ENCODE data around the gene ADRA2C.

ADRA2C gene

DNA sequence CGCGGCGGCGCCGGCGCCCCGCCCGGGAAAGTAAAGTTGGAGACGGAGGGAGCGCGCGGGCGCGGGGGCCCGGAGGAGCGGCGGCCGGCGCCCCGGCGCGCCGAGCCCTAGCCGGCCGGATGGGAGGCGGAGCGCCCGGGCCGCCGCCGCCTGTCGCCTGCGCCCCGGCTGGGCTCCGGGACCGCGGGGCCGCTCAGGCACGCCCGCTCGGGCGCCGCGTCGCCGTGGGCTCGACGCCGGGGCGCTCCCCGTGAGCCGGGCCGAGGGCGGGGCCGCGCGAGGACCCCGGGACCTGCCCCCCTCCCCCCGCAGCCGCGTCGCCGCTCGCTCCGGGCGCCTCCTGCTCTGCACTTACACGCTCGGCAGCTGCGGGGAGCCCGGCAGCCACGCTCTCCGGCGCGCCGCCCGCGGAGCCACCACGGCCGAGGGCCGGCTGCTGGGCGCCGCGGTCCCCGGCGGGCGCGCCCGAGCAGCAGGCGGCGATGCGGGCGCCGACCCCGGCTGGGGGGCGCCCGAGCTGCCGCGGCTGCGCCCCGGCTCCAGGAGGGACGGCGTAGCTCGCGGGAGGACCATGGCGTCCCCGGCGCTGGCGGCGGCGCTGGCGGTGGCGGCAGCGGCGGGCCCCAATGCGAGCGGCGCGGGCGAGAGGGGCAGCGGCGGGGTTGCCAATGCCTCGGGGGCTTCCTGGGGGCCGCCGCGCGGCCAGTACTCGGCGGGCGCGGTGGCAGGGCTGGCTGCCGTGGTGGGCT is at the start of gene ADRA2C:
Gene ADRA2C, plus strand, starts transcription at position 350 of the 749 bp plus-strand sequence. Its CDS starts 222 bp downstream, at position 572.
- no peak for DNase-seq

- no peak for DNase-seq
These were observed 49.5 kb upstream of the ADRA2C start for GRCh38 chr4:3716631-3717235.

- no peak for DNase-seq
These were observed 48.9 kb upstream of the ADRA2C start for GRCh38 chr4:3717241-3717640.

DNA sequence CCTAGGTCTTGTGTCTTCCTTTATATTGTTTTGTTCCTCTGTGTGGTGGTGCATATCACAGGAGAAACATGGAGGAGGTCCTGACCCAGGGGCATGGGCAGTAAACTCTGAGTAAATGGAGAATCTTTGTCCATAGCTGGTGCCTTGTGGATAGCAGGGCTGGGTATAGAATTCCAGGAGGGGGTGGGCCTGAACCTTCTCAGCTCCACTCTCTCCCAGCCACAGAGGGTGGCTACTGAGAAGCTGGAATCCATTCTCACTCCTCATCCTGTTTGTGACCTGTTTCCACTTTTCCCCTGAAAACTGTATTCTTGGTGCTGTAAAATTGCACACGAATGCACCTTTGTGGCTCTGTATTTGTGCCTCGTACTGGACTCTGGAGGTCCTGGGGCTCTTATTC is 47.7 kb upstream of the ADRA2C start:
- DNase-seq, result no peak

DNA sequence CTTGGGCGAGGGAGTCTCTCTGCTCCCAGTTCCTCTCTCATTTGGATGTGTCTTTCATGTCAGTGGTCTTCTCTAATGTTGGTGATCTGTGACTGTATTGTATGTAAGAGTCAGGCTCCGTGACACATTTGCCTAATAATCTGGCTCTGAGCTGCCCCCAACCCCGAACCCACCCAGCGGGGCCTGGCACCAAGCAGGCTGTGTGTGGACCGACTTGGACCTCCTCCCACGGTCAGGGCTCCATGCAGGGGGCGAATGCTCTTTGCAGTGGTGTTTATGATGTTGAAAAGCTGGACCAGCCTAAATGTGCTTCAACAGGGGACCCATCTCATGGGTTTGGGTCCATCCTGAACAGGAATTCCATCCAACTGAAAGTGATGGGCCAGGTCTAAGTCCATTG is 47.0 kb upstream of the ADRA2C start:
- no peak for DNase-seq

DNA sequence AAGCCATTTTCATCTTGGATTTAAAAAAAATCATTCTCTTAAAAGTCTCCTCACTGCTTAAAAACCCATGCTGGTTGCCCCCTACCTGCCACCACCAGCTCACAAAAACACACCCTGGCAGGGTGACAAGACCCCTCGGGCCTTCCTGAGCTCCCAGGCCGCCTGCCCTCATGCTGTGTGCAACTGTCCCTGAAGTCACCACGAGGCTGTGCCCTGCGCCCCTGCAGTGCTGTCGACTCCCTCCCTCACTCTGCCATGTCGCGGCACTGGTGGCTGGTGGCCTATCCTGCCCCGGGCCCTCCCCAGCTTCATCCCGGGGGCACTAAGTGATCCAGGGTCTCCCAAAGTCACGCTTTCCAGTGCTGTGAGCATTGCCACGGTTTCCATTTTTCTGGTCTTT is 46.3 kb upstream of the ADRA2C start:
- DNase-seq, result no peak

GRCh38 chr4:3720466-3720865 is 45.7 kb upstream of the ADRA2C start:
- no peak for DNase-seq

DNA sequence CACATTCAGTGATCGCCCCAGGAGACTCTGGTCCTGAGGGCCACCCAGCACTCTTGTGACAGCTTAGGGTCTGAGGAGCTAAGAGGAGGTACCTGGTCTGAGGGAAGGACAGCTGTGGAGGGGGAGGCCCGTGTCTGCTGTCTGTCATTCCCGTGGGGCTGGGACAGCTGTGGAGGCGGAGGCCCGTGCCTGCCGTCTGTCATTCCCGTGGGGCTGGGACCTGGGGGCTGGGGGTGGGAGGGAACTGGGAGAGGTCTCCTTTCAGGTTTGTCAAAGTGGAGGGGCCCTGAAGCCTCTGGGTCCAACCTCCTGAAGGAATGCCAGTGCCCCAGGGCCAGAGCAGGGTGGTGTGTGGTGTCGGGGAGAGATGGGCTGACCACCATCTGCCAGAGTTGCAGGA is 45.0 kb upstream of the ADRA2C start:
- DNase-seq, result no peak

GRCh38 chr4:3721627-3722026 is 44.6 kb upstream of the ADRA2C start:
- no peak for DNase-seq

DNA sequence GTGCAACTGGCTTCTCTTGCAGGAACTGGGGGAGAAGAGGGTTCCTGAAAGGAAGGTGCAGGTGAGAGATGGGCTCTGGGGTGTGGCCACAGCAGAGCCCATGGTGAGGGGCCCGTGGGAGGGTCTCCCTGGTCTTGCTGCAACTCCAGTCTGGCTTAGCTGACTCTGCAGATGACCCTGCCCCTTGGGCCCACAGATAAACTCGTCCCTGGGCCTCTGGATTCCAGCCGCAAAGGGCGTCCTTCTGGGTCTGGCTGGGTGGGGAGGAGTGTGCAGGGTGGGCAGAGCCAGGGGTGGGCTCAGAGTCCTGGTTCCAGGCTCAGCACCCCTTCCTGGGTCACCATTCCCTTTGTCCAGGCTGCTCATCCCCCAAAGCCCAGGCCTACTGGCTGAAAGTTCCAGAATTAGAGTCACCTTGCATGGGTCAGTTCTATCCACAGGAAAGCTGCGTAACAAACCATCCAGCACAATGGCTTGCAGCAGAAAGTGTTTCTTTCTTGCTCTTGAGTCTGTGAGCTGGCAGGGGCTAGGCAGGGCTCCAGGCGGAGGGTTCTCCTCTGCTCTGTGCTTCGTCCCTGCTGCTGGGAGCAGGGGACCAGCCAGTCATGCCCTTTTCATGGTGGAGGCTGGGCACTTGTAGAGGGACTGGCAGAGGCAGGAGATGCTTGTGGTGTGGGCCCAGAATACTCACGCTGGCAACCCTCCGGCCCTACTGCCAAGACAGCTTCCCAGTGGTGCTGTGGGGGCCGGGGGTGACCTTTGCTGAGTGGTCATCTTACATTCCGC is 43.5 kb upstream of the ADRA2C start:
- DNase-seq, result no peak

- no peak for DNase-seq
These were observed 42.9 kb upstream of the ADRA2C start for GRCh38 chr4:3723232-3723642.

GRCh38 chr4:3724319-3725231 is 41.6 kb upstream of the ADRA2C start:
- DNase-seq, result no peak

DNA sequence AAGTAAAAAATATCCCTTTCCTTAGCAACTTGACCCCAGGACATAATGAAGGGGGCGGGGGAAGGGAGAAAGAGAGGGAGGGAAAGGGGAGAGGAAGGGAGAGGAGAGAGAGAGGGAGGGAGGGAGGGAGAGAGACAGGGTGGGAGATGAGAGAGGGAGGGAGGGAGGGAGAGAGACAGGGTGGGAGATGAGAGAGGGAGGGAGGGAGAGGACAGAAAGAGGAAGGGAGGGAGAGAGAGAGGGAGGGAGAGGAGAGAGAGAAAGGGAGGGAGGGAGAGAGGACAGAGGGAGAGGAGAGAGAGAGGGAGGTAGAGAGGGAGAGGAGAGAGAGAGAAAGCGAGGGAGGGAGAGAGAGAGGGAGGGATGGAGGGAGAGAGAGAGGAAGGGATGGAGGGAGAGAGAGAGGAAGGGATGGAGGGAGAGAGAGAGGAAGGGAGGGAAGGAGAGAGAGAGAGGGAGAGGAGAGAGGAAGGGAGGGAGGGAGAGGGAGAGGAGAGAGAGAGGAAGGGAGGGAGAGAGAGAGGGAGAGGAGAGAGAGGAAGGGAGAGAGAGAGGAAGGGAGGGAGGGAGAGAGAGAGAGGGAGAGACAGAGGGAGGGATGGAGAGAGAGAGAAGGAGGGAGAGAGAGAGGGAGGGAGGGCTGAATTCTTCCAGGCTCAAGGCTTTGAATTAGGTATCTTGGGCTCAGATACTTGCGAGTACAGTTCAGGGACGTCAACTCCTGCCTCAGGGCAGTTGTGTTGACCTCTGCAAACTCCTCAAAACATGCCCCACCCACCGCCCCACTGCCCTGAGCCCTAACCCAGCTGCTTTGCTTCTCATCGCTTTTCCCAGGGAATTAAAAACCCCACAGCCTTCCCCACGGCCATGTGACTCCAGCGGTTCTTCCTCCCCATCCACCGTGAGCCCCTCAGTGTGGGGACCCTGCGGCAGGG is 40.0 kb upstream of the ADRA2C start:
- no peak for DNase-seq

DNA sequence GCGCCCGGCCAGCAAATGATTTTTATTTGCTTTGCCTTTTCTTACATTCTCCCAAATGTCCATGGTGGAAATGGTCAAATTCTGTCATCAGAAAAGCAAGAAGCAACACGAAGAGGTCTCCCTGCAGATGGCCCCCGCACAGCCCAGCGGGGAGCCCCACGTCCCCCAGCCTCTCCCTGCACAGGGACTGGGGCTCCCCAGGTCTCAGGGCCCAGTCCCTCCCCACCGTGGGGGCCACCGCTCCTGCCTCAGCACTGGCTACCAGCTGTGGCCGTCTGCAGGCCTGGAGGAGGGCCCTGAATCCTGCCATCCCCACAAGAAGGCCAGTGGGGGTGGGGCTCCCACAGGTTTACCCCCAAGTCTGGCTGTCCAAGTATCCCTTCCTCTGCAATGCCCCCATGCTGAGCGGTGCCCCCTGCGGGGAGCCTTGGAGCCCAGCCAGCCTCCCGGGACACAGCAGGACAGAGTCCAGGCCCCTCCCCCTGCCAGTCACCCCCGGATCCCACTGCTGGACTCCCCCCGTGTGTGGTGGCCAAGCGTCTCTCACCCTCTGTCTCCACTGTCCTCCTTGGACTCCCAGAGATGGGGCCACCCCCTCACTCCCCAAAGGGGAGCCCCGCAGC is 38.2 kb upstream of the ADRA2C start:
- no peak for DNase-seq

GRCh38 chr4:3729188-3729881 is 36.9 kb upstream of the ADRA2C start:
- DNase-seq, result no peak

DNA sequence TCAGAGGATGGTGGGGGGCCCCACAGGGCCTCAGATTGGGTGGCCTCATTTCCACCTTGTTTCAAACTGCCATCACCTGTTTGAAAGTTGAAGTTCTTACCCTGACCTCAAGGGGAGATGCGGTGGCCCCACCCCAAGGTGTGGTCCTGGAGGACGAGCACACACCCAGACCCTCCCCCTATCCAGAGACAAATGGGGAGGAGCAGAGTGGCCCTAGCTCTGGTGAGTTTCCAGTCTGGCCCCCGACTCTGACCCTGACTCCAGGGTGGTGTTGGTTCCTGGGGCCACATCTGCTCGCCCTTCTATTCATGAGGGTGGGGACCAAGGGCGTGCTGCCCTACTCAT is 36.3 kb upstream of the ADRA2C start:
- no peak for DNase-seq

DNA sequence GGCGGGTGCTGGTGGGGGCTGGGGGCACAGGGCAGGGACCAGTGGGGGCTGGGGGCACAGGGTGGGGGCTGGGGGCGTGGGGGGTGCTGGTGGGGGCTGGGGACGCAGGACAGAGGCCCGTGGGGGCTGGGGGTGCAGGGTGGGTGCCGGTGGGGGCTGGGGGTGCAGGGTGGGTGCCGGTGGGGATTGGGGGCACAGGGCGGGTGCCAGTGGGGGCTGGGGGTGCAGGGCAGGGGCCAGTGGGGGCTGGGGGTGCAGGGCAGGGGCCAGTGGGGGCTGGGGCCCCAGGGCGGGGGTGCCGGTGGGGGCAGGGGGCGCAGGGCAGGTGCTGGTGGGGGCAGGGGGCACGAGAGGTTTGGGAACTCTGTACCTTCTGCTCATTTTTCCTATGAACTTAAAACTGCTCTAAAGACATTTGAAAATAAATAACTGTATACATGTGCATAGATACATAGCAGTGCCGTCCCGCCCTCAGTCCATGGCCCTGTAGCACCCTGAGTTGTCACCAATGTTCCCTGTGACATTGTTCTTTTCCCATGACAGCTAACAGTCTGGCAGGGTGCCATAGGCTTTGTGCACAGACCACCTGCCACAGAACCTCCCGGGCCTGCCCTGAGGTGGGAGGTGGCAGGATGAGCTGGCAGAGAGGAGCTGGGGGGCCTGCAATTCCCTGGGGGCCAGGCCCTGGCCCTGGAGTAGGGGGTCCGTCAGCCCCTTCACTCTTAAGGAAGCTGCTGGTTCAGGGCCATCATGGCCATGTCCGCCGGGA is 35.6 kb upstream of the ADRA2C start:
- DNase-seq, result peak in 1 of 2 experiments; percentile 2

DNA sequence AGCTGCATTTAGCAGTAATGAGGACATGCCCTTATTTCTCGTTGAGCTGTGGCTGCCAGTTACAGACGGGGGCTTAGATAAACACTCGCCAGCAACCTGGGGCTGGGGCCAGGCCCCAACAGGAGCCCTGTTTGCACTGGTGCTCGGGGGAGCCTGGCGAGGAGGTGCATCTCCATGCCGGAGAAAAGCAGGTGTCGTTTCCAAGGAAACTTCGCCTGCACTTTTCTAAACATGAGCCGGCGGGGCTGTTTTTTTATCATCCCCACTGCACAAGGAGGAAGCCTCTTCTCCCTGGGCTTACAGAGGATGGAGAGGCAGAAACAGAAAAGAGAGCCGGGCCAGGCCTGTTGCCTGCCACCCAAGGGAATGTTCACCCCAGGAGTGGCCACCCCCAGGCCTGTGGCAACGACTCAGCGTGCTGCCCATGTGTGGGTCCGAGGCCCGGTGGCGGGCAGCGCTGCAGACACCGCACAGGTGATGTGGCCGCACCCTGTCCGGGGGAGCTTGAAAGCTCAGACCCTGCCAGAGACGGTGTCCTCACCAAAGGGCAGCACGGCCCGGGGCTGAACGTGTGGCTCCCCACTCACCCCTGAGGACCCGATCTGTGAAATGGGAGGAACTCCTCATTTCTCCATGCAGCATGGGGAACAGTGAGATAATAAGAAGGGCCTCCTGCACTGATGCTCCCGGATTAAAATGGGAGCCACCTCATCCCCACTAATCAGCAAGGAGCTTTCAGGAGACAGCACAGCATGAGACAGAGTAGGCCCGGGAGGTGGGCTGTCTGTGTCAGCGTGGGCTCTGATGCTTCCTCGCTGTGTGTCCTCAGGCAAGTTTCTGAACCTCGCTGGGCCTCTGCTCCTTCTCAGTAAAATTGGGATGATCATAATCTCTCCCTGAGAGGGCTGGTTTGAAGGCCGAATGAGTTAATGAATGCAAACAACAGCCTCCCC is 33.8 kb upstream of the ADRA2C start:
- no peak for DNase-seq

- no peak for DNase-seq
These were observed 33.0 kb upstream of the ADRA2C start for GRCh38 chr4:3733195-3733594.

Measured in SHP77 (cell line).